H1 (cell line): ENCODE measurements around the gene POLR2M. TPM values are rescaled to one million over a fixed set of nuclear protein-coding genes. Genes with fewer than 3 reads are reported as not detected.

Source experiments
- CTCF ChIA-PET: fragments of 300-600 bp; sonication (Branson Sonifier 250); formaldehyde crosslinking; loops from one replicate; lab custom pipeline; 2021; ENCODE audit not compliant: partially characterized antibody; lab: Charles Lee
- POLR2A ChIA-PET: fragments of 300-600 bp; sonication (Branson Sonifier 250); formaldehyde crosslinking; loops from one replicate; lab custom pipeline; 2021; ENCODE audit warnings: inconsistent platforms; ENCODE audit not compliant: partially characterized antibody; lab: Charles Lee
- DNase-seq, 2 experiments: peaks; one replicate each; pipeline versions ENCODE4 v3.0.0 to v3.0.0-alpha.2; 2010 to 2022; ENCODE audit warnings: low spot score in 2 of 2, low read depth in 1 of 2, mixed read lengths in 1 of 2
- FAIRE-seq: peaks from 2 replicates; lab custom pipeline; 2011; peaks lifted over from hg19 to GRCh38; lab: Jason Lieb, UNC
- H2AFZ ChIP-seq: 2 replicates; pipeline ENCODE4 v1.8.1; 2012; ENCODE audit warnings: low read length, inconsistent platforms
- H2AK5ac ChIP-seq: 2 replicates; pipeline ENCODE4 v1.6.1; 2013; ENCODE audit warnings: low read depth, low read length
- H2BK120ac ChIP-seq: replicated peaks from 2 replicates; pipeline ENCODE3; 2013; ENCODE audit warnings: low read depth, low read length, inconsistent platforms
- H2BK12ac ChIP-seq: 2 replicates; pipeline ENCODE4 v1.6.1; 2013; ENCODE audit warnings: low read depth, low read length
- H2BK15ac ChIP-seq: 2 replicates; pipeline ENCODE4 v1.6.1; 2013; ENCODE audit warnings: low read length
- H2BK20ac ChIP-seq: 2 replicates; pipeline ENCODE4 v1.6.1; 2013; ENCODE audit warnings: low read length
- H2BK5ac ChIP-seq: 2 replicates; pipeline ENCODE4 v1.6.1; 2013; ENCODE audit warnings: low read depth, low read length
- H3K14ac ChIP-seq: 2 replicates; pipeline ENCODE4 v1.6.1; 2013; ENCODE audit warnings: inconsistent platforms; ENCODE audit not compliant: insufficient read length
- H3K18ac ChIP-seq: 2 replicates; pipeline ENCODE4 v1.6.1; 2013; ENCODE audit warnings: low read length; ENCODE audit errors: extremely low read depth
- H3K23ac ChIP-seq: 2 replicates; pipeline ENCODE4 v1.6.1; 2013; ENCODE audit warnings: inconsistent platforms; ENCODE audit not compliant: insufficient read length
- H3K23me2 ChIP-seq: 2 replicates; pipeline ENCODE4 v1.6.1; 2013; ENCODE audit warnings: low read depth, low read length
- H3K27ac ChIP-seq: 2 replicates; pipeline ENCODE4 v1.6.1; 2011; ENCODE audit warnings: low read depth, low read length, inconsistent platforms
- H3K27me3 ChIP-seq, 4 experiments: replicated peaks in 1 of 4; 1 replicate in 1 of 4; 2 replicates in 3 of 4; pipeline versions ENCODE4 v1.6.1 to v1.8.1; 2011 to 2013; ENCODE audit warnings: low read length in 3 of 4, mild to moderate bottlenecking in 3 of 4, inconsistent platforms in 2 of 4, mixed read lengths in 2 of 4, moderate library complexity in 1 of 4; ENCODE audit not compliant: control insufficient read depth in 3 of 4, insufficient read depth in 3 of 4; ENCODE audit errors: extremely low read depth in 1 of 4
- H3K36me3 ChIP-seq, 4 experiments: 2 replicates each; pipeline versions ENCODE4 v1.6.1 to v1.8.1; 2011 to 2013; ENCODE audit warnings: mild to moderate bottlenecking in 4 of 4, low read length in 3 of 4, moderate library complexity in 2 of 4, control low read depth in 1 of 4, inconsistent platforms in 1 of 4; ENCODE audit not compliant: insufficient read depth in 4 of 4, control insufficient read depth in 2 of 4
- H3K4ac ChIP-seq: replicated peaks from 2 replicates; pipeline ENCODE3; 2013; ENCODE audit warnings: low read length, low read depth, mixed read lengths, inconsistent platforms; ENCODE audit not compliant: insufficient read length
- H3K4me1 ChIP-seq, 4 experiments: replicated peaks in 1 of 4; 1 replicate in 1 of 4; 2 replicates in 3 of 4; pipeline versions ENCODE4 v1.6.1 to v1.8.1; 2011 to 2013; ENCODE audit warnings: low read length in 3 of 4, inconsistent platforms in 2 of 4, mixed read lengths in 1 of 4; ENCODE audit not compliant: insufficient read depth in 4 of 4, control insufficient read depth in 3 of 4
- H3K4me2 ChIP-seq, 2 experiments: 2 replicates each; pipeline versions ENCODE4 v1.6.1 to v1.8.1; 2011 to 2013; ENCODE audit warnings: low read depth in 2 of 2, low read length in 2 of 2, control low read depth in 1 of 2, inconsistent platforms in 1 of 2, mild to moderate bottlenecking in 1 of 2; ENCODE audit not compliant: insufficient read depth in 1 of 2
- H3K4me3 ChIP-seq, 4 experiments: fragments of 200-600, 300-600 bp in 1 of 4; sonication (generic), shearing (Covaris generic), sonication (Bioruptor Twin) in 1 of 4; 2 replicates each; pipeline versions ENCODE4 v1.5.1 to v1.8.1; 2011 to 2016; ENCODE audit warnings: low read length in 4 of 4, low read depth in 3 of 4, control low read depth in 2 of 4, inconsistent platforms in 2 of 4, mild to moderate bottlenecking in 2 of 4, mixed read lengths in 1 of 4, moderate library complexity in 1 of 4; ENCODE audit not compliant: insufficient read depth in 2 of 4; ENCODE audit errors: extremely low read depth in 1 of 4
- H3K56ac ChIP-seq: replicated peaks from 2 replicates; pipeline ENCODE3; 2013; ENCODE audit warnings: low read depth, mild to moderate bottlenecking, mixed read lengths, low read length, inconsistent platforms; ENCODE audit not compliant: insufficient read length
- H3K79me1 ChIP-seq: 2 replicates; pipeline ENCODE4 v1.6.1; 2013; ENCODE audit warnings: low read depth, low read length, control low read depth
- H3K79me2 ChIP-seq, 2 experiments: 2 replicates each; pipeline versions ENCODE4 v1.6.1 to v1.8.1; 2012 to 2013; ENCODE audit warnings: low read length in 2 of 2, mild to moderate bottlenecking in 2 of 2, inconsistent platforms in 1 of 2; ENCODE audit not compliant: insufficient read depth in 2 of 2, control insufficient read depth in 1 of 2
- H3K9ac ChIP-seq, 4 experiments: replicated peaks in 1 of 4; 1 replicate in 1 of 4; 2 replicates in 3 of 4; pipeline versions ENCODE4 v1.6.1 to v1.8.1; 2011 to 2013; ENCODE audit warnings: low read depth in 3 of 4, low read length in 3 of 4, control low read depth in 2 of 4, mild to moderate bottlenecking in 2 of 4, moderate library complexity in 2 of 4, inconsistent platforms in 1 of 4; ENCODE audit errors: extremely low read depth in 1 of 4
- H3K9me3 ChIP-seq, 2 experiments: 2 replicates each; pipeline versions ENCODE4 v1.6.1 to v1.8.1; 2012 to 2013; ENCODE audit warnings: mild to moderate bottlenecking in 2 of 2, moderate library complexity in 2 of 2, control low read depth in 1 of 2, inconsistent platforms in 1 of 2, low read depth in 1 of 2, low read length in 1 of 2, mixed read lengths in 1 of 2; ENCODE audit not compliant: insufficient read depth in 2 of 2
- H4K20me1 ChIP-seq, 2 experiments: replicated peaks in 1 of 2; 2 replicates each; pipeline versions ENCODE3 to v1.8.1; 2011 to 2013; ENCODE audit warnings: inconsistent platforms in 2 of 2, low read length in 2 of 2, mild to moderate bottlenecking in 1 of 2; ENCODE audit not compliant: insufficient read depth in 2 of 2, control insufficient read depth in 1 of 2
- H4K5ac ChIP-seq: 2 replicates; pipeline ENCODE4 v1.6.1; 2013; ENCODE audit warnings: low read length, low read depth, mixed read lengths, inconsistent platforms; ENCODE audit not compliant: insufficient read length
- H4K8ac ChIP-seq: 2 replicates; pipeline ENCODE4 v1.8.0; 2013; ENCODE audit warnings: mild to moderate bottlenecking, moderate library complexity, low read length, inconsistent platforms; ENCODE audit not compliant: insufficient read depth; ENCODE audit errors: extremely low read depth
- H4K91ac ChIP-seq: replicated peaks from 2 replicates; pipeline ENCODE3; 2013; ENCODE audit warnings: low read length, mixed read lengths, inconsistent platforms; ENCODE audit not compliant: insufficient read length
- ASH2L ChIP-seq: fragments of 200-600, 300-600 bp; sonication (generic); IDR thresholded peaks from one replicate; pipeline ENCODE4 v1.7.1; 2017; ENCODE audit warnings: low read length
- BCL11A ChIP-seq, 2 experiments: IDR thresholded peaks; one replicate each; pipeline ENCODE4 v1.6.1; 2011; ENCODE audit warnings: low read depth in 2 of 2, low read length in 2 of 2, mild to moderate bottlenecking in 2 of 2
- MAFK ChIP-seq: IDR thresholded peaks from 2 replicates; pipeline ENCODE4 v1.6.1; 2012; ENCODE audit warnings: low read depth, mild to moderate bottlenecking, improper control_type of control experiment, low read length
- NANOG ChIP-seq: IDR thresholded peaks from 2 replicates; pipeline ENCODE4 v1.6.1; 2011; ENCODE audit warnings: low read length, low read depth, mild to moderate bottlenecking, inconsistent platforms; ENCODE audit not compliant: insufficient read depth, poor library complexity, severe bottlenecking
- PHF8 ChIP-seq: fragments of 200-600 bp; sonication (generic); conservative IDR thresholded peaks from 2 replicates; pipeline ENCODE4 v1.7.1; 2012; ENCODE audit warnings: low read depth, mild to moderate bottlenecking, inconsistent platforms, low read length, moderate library complexity
- RNF2 ChIP-seq: fragments of 200-900, 300-1000 bp; sonication (generic); IDR thresholded peaks from 2 replicates; pipeline ENCODE4 v1.7.1; 2016; ENCODE audit warnings: borderline replicate concordance, low read depth, mild to moderate bottlenecking, antibody characterized with exemption, low read length; ENCODE audit not compliant: poor library complexity, severe bottlenecking; ENCODE audit errors: missing control alignments
- SAP30 ChIP-seq: fragments of 300-600 bp; sonication (generic); IDR thresholded peaks from 2 replicates; pipeline ENCODE4 v1.7.1; 2012; ENCODE audit warnings: low read length, moderate library complexity, mild to moderate bottlenecking, inconsistent platforms; ENCODE audit not compliant: insufficient read depth, insufficient replicate concordance
- SIN3A ChIP-seq, 2 experiments: IDR thresholded peaks in 1 of 2; conservative IDR thresholded peaks in 1 of 2; 2 replicates each; pipeline ENCODE4 v1.6.1; 2011 to 2012; ENCODE audit warnings: low read length in 2 of 2, improper control_type of control experiment in 1 of 2, low read depth in 1 of 2, mild to moderate bottlenecking in 1 of 2
- SP2 ChIP-seq: IDR thresholded peaks from 2 replicates; pipeline ENCODE4 v1.6.1; 2012; ENCODE audit warnings: mild to moderate bottlenecking, low read length, inconsistent platforms
- TAF1 ChIP-seq: IDR thresholded peaks from 2 replicates; pipeline ENCODE4 v1.6.1; 2011; ENCODE audit warnings: mild to moderate bottlenecking, low read depth, low read length
- ZNF274 ChIP-seq: IDR thresholded peaks from 2 replicates; pipeline ENCODE4 v1.7.0; 2012; ENCODE audit warnings: low read length, borderline replicate concordance; ENCODE audit errors: extremely low read depth
- WGBS, 2 experiments: shearing (Covaris generic) in 1 of 2; methylation state at CpG; one replicate each; pipeline versions ENCODE4 v1.1.6 to v1.1.7; 2013 to 2015; ENCODE audit warnings: low lambda C conversion rate in 2 of 2, mixed read lengths in 2 of 2, inconsistent platforms in 1 of 2, low coverage in 1 of 2, missing lambda C conversion rate in 1 of 2; ENCODE audit not compliant: insufficient replicate concordance in 2 of 2, insufficient coverage in 1 of 2, insufficient read length in 1 of 2; ENCODE audit errors: extremely low coverage in 1 of 2, missing lambda C conversion rate in 1 of 2; 5-methylcytosine and 5-hydroxymethylcytosine counted together
- polyA plus RNA-seq, 7 experiments: library from polyadenylated mRNA; depleted of rRNA in 3 of 7; stranded (reverse) in 5 of 7; unstranded in 2 of 7; fragments of >200 nt in 5 of 7; fragments of 200-250 nt in 2 of 7; gene quantifications; 1 replicate in 5 of 7; 2 replicates in 1 of 7; 4 replicates in 1 of 7; pipeline versions ENCODE4 v1.2.1 to v1.2.3, GENCODE V29; 2011 to 2013; ENCODE audit warnings: missing spikeins in 2 of 7, mixed read lengths in 2 of 7
- total RNA-seq: library from RNA; stranded (reverse); fragmentation: NEBNext Ultra II Directional; extraction: Animal tissue kit (Norgen Biotek cat#: 25700); gene quantifications from 2 replicates; pipeline ENCODE4 v1.2.1, GENCODE V29; 2021

Gene POLR2M
- total and polyA plus RNA-seq, 2 of the 8 experiments (the other 6 are each of a cell fraction or from before 2014, with no cell fraction given), result 32.7 to 55.1 TPM

GRCh38 chr15:57697588-57697987 lies 8.9 kb upstream of the POLR2M start:
- H4K20me1 ChIP-seq, result no peaks in the 10 kb centered on the region
- H3K23me2 ChIP-seq, result no peaks in the 10 kb centered on the region
- no peak overlapping the region for H3K4me3 ChIP-seq
- H2BK12ac ChIP-seq, result no peak overlapping the region
- no peak for DNase-seq
- POLR2A ChIA-PET, result interaction anchor here (0.9 to 2.5 kb wide), 2 partner anchors 9 to 21 kb away, joined by 3 to 18 read pairs; partner anchors contain the start of gene POLR2M
- no peak overlapping the region for H2BK20ac ChIP-seq
- H3K4me2 ChIP-seq, result no peak overlapping the region
- no peaks in the 10 kb centered on the region for H3K9me3 ChIP-seq
- H3K4ac ChIP-seq, result no peak overlapping the region
- CTCF ChIA-PET, result interaction anchor here (0.8 to 1.5 kb wide), 2 partner anchors 9 to 34 kb away, joined by 3 read pairs; partner anchors contain the start of gene POLR2M
- H3K27ac ChIP-seq, result no peak overlapping the region
- 100% methylated on average over 4 of the region's 4 CpGs; no CpG with 5 or more reads in 1 of the 2 experiments for WGBS, 2 experiments
- no peak overlapping the region for H3K18ac ChIP-seq
- no peak overlapping the region for H2AK5ac ChIP-seq
- no peaks in the 10 kb centered on the region for H3K36me3 ChIP-seq
- H4K91ac ChIP-seq, result no peak overlapping the region
- H4K5ac ChIP-seq, result no peak overlapping the region
- H3K79me1 ChIP-seq, result no peaks in the 10 kb centered on the region
- no peak overlapping the region for H3K23ac ChIP-seq
- no peaks in the 10 kb centered on the region for H3K4me1 ChIP-seq
- H2AFZ ChIP-seq, result no peak overlapping the region
- peaks cover 0 to 3% (median under 1%) of the 10 kb centered on the region in 4 experiments; a peak in 4 of 7 replicates for H3K27me3 ChIP-seq
- no peak overlapping the region for H4K8ac ChIP-seq
- H3K79me2 ChIP-seq, result no peaks in the 10 kb centered on the region
- H3K14ac ChIP-seq, result no peak overlapping the region
- TF ChIP-seq TAF1 (no peak), NANOG (no peak), PHF8 (no peak), SIN3A (conservative IDR thresholded peaks at IDR 0.05 in 1 of 2, IDR thresholded peaks at IDR 0.05 in 1 of 2; ENCODE audit: low read depth in 1 of 2, low read length in 2 of 2) (no peak), SP2 (no peak), ZNF274 (no peak), RNF2 (no peak), BCL11A (IDR thresholded peaks at IDR 0.05; ENCODE audit: low read depth in 2 of 2, low read length in 2 of 2) (no peak), MAFK (no peak), ASH2L (no peak), SAP30 (no peak)
- no peak overlapping the region for H2BK15ac ChIP-seq
- H2BK120ac ChIP-seq, result no peak overlapping the region
- H3K9ac ChIP-seq, result no peak overlapping the region
- no peak overlapping the region for H2BK5ac ChIP-seq
- no peak for FAIRE-seq
- no peak overlapping the region for H3K56ac ChIP-seq
